GM12878 (cell line): ENCODE measurements around the gene ERN1. TPM values are rescaled to one million over a fixed set of nuclear protein-coding genes. Genes with fewer than 3 reads are reported as not detected.

Source experiments
- ATAC-seq: fragments of 200-7000 bp; cut with Tn5 transposase; 3 replicates; pipeline ENCODE4 v1.9.1; 2020; ENCODE audit warnings: mild to moderate bottlenecking, moderate library complexity
- BruUV-seq: library from RNA; stranded (reverse); fragments of 400-500 nt; replicated peaks from 2 replicates; lab custom pipeline; 2021; lab: Mats Ljungman, UMichigan
- CTCF ChIA-PET: fragments of 300-600 bp; sonication (Branson Sonifier 250); formaldehyde crosslinking; extraction: SDS; loops from one replicate; lab custom pipeline; 2021; ENCODE audit warnings: inconsistent platforms; lab: Yijun Ruan, JAX
- POLR2A ChIA-PET: fragments of 350-600 bp; formaldehyde crosslinking; extraction: SDS; loops from one replicate; lab custom pipeline; 2021; ENCODE audit warnings: inconsistent platforms; lab: Charles Lee
- RAD21 ChIA-PET: fragments of 300-600 bp; sonication (Branson Sonifier 250); formaldehyde crosslinking; loops from one replicate; lab custom pipeline; 2023; ENCODE audit warnings: antibody characterized with exemption; ENCODE audit not compliant: unreplicated experiment; lab: Charles Lee
- SMC1A ChIA-PET: fragments of 300-600 bp; sonication (Branson Sonifier 250); formaldehyde crosslinking; loops from one replicate; lab custom pipeline; 2023; ENCODE audit not compliant: unreplicated experiment, uncharacterized antibody; lab: Charles Lee
- DNase-seq: peaks from one replicate; pipeline ENCODE4 v3.0.0-alpha.2; 2011; ENCODE audit warnings: low read depth, low spot score
- FAIRE-seq: peaks from 3 replicates; lab custom pipeline; 2011; peaks lifted over from hg19 to GRCh38; lab: Jason Lieb, UNC
- H2AFZ ChIP-seq: 2 replicates; pipeline ENCODE4 v1.6.0; 2011; ENCODE audit warnings: low read depth, low read length, control low read depth; ENCODE audit not compliant: control insufficient read depth
- H3K27ac ChIP-seq: 2 replicates; pipeline ENCODE4 v1.5.1; 2011; ENCODE audit warnings: control low read depth; ENCODE audit not compliant: control insufficient read depth, insufficient read depth
- H3K27me3 ChIP-seq, 2 experiments: replicated peaks in 1 of 2; 2 replicates each; pipeline versions ENCODE4 v1.6.0 to v1.6.1; 2011; ENCODE audit warnings: low read length in 1 of 2; ENCODE audit not compliant: control insufficient read depth in 2 of 2, insufficient read depth in 2 of 2
- H3K36me3 ChIP-seq, 2 experiments: 2 replicates each; pipeline ENCODE4 v1.5.1; 2011; ENCODE audit warnings: low read length in 1 of 2; ENCODE audit not compliant: control insufficient read depth in 2 of 2, insufficient read depth in 2 of 2
- H3K4me1 ChIP-seq: 2 replicates; pipeline ENCODE4 v1.6.1; 2011; ENCODE audit warnings: mild to moderate bottlenecking, low read length, moderate library complexity, mixed read lengths; ENCODE audit not compliant: control insufficient read depth, insufficient read depth
- H3K4me2 ChIP-seq: 2 replicates; pipeline ENCODE4 v1.6.0; 2011; ENCODE audit warnings: control low read depth; ENCODE audit not compliant: control insufficient read depth, insufficient read depth
- H3K4me3 ChIP-seq: fragments of 200-600 bp; sonication (generic); 2 replicates; pipeline ENCODE4 v1.5.1; 2016
- H3K79me2 ChIP-seq: 2 replicates; pipeline ENCODE4 v1.6.0; 2011; ENCODE audit warnings: low read length; ENCODE audit not compliant: control insufficient read depth, insufficient read depth
- H3K9ac ChIP-seq: 2 replicates; pipeline ENCODE4 v1.8.0; 2011; ENCODE audit warnings: low read length, control low read depth, mixed read lengths; ENCODE audit not compliant: control insufficient read depth, insufficient read depth
- H3K9me3 ChIP-seq: replicated peaks from 3 replicates; pipeline ENCODE4 v1.5.1; 2011; ENCODE audit warnings: mild to moderate bottlenecking, low read length; ENCODE audit not compliant: control insufficient read depth, insufficient read depth
- H4K20me1 ChIP-seq: 2 replicates; pipeline ENCODE4 v1.6.0; 2011; ENCODE audit not compliant: control insufficient read depth, insufficient read depth
- CHD1 ChIP-seq: IDR thresholded peaks from 2 replicates; pipeline ENCODE4 v1.6.1; 2012; ENCODE audit warnings: low read depth, low read length, improper control_type of control experiment
- EGR1 ChIP-seq, 2 experiments: IDR thresholded peaks; 1 replicate in 1 of 2; 2 replicates in 1 of 2; pipeline ENCODE4 v1.6.1; 2011 to 2012; ENCODE audit warnings: low read depth in 2 of 2, low read length in 2 of 2, borderline replicate concordance in 1 of 2, mild to moderate bottlenecking in 1 of 2, moderate library complexity in 1 of 2
- PAX5 ChIP-seq: IDR thresholded peaks from 2 replicates; pipeline ENCODE4 v1.6.1; 2011; ENCODE audit warnings: low read depth, low read length, borderline replicate concordance
- RAD51 ChIP-seq: fragments of 450-650 bp; IDR thresholded peaks from 2 replicates; pipeline ENCODE4 v1.6.1; 2016; ENCODE audit warnings: moderate library complexity, mild to moderate bottlenecking, inconsistent platforms
- RCOR1 ChIP-seq: conservative IDR thresholded peaks from 2 replicates; pipeline ENCODE4 v1.6.1; 2012; ENCODE audit warnings: low read depth, low read length, improper control_type of control experiment
- YY1 ChIP-seq: IDR thresholded peaks from 2 replicates; pipeline ENCODE4 v1.6.1; 2011; ENCODE audit warnings: low read depth, mild to moderate bottlenecking, low read length
- ZBED1 ChIP-seq: IDR thresholded peaks from 2 replicates; pipeline ENCODE4 v1.6.1; 2016; ENCODE audit warnings: borderline replicate concordance
- ZNF622 ChIP-seq: fragments of 450-650 bp; IDR thresholded peaks from 2 replicates; pipeline ENCODE4 v1.6.1; 2017; ENCODE audit warnings: mild to moderate bottlenecking, inconsistent platforms
- WGBS: methylation state at CpG from one replicate; pipeline ENCODE4 v1.1.6; 2016; ENCODE audit warnings: low lambda C conversion rate; ENCODE audit not compliant: insufficient replicate concordance, insufficient coverage; ENCODE audit errors: missing lambda C conversion rate; 5-methylcytosine and 5-hydroxymethylcytosine counted together
- in situ Hi-C: fragments of 300-500 bp; cut with MboI; formaldehyde crosslinking; loops from 9 replicates; pipeline ENCODE4 v1.14.3; 2018; ENCODE audit warnings: mixed read lengths
- intact Hi-C: fragments of 100-400 bp; cut with micrococcal nuclease; formaldehyde crosslinking; loops from one replicate; pipeline ENCODE4 v1.14.2; 2022; ENCODE audit not compliant: unreplicated experiment
- polyA plus RNA-seq, 11 experiments: library from polyadenylated mRNA; depleted of rRNA in 4 of 11; unstranded in 6 of 11; stranded (reverse) in 5 of 11; fragments of >200 nt; fragmentation: Nextera tagmentation in 4 of 11; fragmentation: Illumina TruSeq in 1 of 11; extraction: Ambion mirVana in 4 of 11; extraction: Trizol in 1 of 11; gene quantifications; 1 replicate in 1 of 11; 2 replicates in 10 of 11; pipeline versions ENCODE4 v1.2.1 to v1.2.3, GENCODE V29; 2011 to 2016; ENCODE audit warnings: inconsistent platforms in 2 of 11, missing spikeins in 2 of 11, low read depth in 1 of 11
- total RNA-seq, 4 experiments: library from RNA; depleted of rRNA in 3 of 4; stranded (reverse); fragments of >200 nt in 3 of 4; fragmentation: Illumina TruSeq in 1 of 4; extraction: Trizol in 1 of 4; gene quantifications; 2 replicates each; pipeline versions ENCODE4 v1.2.1 to v1.2.3, GENCODE V29; 2013 to 2021
- TF ChIP-seq, protein P1 (sequence below): IDR thresholded peaks from 2 replicates; pipeline ENCODE4 v1.6.1; 2012; ENCODE audit warnings: improper control_type of control experiment, low read depth, low read length; ENCODE audit not compliant: insufficient replicate concordance
- TF ChIP-seq, protein P2 (sequence below): IDR thresholded peaks from 2 replicates; pipeline ENCODE4 v1.6.1; 2011; ENCODE audit warnings: borderline replicate concordance, low read depth, mild to moderate bottlenecking, moderate library complexity, low read length; ENCODE audit not compliant: insufficient read depth, poor library complexity, severe bottlenecking
- TF ChIP-seq, protein P3 (sequence below): fragments of 450-650 bp; IDR thresholded peaks from 2 replicates; pipeline ENCODE4 v1.6.1; 2016; ENCODE audit warnings: mild to moderate bottlenecking, moderate library complexity, borderline replicate concordance

Gene ERN1
- total and polyA plus RNA-seq, 10 of the 15 experiments (the other 5 are each of a cell fraction or from before 2014, with no cell fraction given) = 2.6 to 19.2 (median 7.6) TPM

DNA sequence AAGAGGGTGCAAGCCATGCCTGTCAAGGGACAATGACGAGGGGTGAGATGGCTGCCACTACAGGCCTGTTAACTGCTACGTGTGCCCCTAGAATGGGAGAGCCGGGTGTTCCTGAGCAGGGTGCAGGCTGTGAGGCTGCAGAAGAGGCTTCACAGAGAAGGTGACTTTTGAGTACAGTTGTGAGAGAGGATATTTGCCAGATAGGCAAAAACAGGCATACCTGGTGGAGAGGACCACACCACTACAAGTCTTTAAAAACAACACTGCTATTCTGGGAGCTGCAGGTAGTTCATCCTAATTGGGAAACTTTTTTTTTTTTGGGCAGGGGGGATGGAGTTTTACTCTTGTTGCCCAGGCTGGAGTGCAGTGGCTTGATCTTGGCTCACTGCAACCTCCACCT is 58.8 kb downstream of the ERN1 start (continued):
- TF ChIP-seq, protein P1, sequence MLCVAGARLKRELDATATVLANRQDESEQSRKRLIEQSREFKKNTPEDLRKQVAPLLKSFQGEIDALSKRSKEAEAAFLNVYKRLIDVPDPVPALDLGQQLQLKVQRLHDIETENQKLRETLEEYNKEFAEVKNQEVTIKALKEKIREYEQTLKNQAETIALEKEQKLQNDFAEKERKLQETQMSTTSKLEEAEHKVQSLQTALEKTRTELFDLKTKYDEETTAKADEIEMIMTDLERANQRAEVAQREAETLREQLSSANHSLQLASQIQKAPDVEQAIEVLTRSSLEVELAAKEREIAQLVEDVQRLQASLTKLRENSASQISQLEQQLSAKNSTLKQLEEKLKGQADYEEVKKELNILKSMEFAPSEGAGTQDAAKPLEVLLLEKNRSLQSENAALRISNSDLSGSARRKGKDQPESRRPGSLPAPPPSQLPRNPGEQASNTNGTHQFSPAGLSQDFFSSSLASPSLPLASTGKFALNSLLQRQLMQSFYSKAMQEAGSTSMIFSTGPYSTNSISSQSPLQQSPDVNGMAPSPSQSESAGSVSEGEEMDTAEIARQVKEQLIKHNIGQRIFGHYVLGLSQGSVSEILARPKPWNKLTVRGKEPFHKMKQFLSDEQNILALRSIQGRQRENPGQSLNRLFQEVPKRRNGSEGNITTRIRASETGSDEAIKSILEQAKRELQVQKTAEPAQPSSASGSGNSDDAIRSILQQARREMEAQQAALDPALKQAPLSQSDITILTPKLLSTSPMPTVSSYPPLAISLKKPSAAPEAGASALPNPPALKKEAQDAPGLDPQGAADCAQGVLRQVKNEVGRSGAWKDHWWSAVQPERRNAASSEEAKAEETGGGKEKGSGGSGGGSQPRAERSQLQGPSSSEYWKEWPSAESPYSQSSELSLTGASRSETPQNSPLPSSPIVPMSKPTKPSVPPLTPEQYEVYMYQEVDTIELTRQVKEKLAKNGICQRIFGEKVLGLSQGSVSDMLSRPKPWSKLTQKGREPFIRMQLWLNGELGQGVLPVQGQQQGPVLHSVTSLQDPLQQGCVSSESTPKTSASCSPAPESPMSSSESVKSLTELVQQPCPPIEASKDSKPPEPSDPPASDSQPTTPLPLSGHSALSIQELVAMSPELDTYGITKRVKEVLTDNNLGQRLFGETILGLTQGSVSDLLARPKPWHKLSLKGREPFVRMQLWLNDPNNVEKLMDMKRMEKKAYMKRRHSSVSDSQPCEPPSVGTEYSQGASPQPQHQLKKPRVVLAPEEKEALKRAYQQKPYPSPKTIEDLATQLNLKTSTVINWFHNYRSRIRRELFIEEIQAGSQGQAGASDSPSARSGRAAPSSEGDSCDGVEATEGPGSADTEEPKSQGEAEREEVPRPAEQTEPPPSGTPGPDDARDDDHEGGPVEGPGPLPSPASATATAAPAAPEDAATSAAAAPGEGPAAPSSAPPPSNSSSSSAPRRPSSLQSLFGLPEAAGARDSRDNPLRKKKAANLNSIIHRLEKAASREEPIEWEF = no peak

DNA sequence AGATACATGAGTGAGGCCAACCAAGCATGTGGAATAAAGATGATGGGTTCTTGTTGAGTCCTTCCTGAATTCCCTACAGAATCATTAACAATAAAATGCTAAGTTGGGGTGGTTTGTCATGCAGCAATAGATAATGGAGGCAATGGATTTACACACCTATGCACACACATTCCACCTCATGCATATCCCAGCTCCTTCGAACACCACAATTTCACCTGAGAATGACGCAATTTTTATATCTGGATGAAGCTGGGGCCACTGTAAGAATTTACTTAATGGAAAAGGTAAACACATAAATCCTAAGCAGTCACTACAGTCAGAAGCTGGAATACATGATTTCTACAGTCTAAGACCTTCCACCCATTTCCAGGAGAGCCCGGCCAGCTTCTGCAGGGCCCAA is 59.7 kb downstream of the ERN1 start:
- Histone ChIP-seq H3K79me2 (no peaks in the 10 kb centered on the region), H3K9me3 (peaks cover 12% of the 10 kb centered on the region), H3K4me2 (no peak overlapping the region), H3K36me3 (peaks cover 7 to 31% of the 10 kb centered on the region in 2 experiments), H2AFZ (no peak overlapping the region), H3K27ac (no peak overlapping the region), H4K20me1 (no peaks in the 10 kb centered on the region), H3K9ac (no peak overlapping the region), H3K4me1 (peaks cover 23% of the 10 kb centered on the region), H3K27me3 (no peaks in the 10 kb centered on the region), H3K4me3 (no peak overlapping the region)
- CTCF ChIA-PET = interaction anchor here (0.9 to 1.2 kb wide), 2 partner anchors 41 to 63 kb away, joined by 3 read pairs; no protein-coding TSS in a partner anchor
- WGBS = 98% methylated on average over 3 of the region's 3 CpGs
- POLR2A ChIA-PET = interaction anchor here (1.0 to 1.1 kb wide), 2 partner anchors 55 to 75 kb away, joined by 3 read pairs; no protein-coding TSS in a partner anchor
- SMC1A ChIA-PET = no interaction called here
- ATAC-seq (no peak), FAIRE-seq (no peak), DNase-seq (no peak)
- in situ Hi-C loops = no loop called here
- BruUV-seq = no TSS peak
- intact Hi-C loops = no loop called here
- RAD21 ChIA-PET = no interaction called here
- no peak for TF ChIP-seq YY1
- no peak for TF ChIP-seq ZBED1
- TF ChIP-seq, protein P2, sequence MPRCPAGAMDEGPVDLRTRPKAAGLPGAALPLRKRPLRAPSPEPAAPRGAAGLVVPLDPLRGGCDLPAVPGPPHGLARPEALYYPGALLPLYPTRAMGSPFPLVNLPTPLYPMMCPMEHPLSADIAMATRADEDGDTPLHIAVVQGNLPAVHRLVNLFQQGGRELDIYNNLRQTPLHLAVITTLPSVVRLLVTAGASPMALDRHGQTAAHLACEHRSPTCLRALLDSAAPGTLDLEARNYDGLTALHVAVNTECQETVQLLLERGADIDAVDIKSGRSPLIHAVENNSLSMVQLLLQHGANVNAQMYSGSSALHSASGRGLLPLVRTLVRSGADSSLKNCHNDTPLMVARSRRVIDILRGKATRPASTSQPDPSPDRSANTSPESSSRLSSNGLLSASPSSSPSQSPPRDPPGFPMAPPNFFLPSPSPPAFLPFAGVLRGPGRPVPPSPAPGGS = no peak
- TF ChIP-seq EGR1 (IDR thresholded peaks at IDR 0.05; ENCODE audit: borderline replicate concordance in 1 of 2, low read depth in 2 of 2, low read length in 2 of 2) = no peak
- no peak for TF ChIP-seq RAD51
- TF ChIP-seq RCOR1 = no peak
- no peak for TF ChIP-seq CHD1
- no peak for TF ChIP-seq PAX5
- no peak for TF ChIP-seq ZNF622
- TF ChIP-seq, protein P3, sequence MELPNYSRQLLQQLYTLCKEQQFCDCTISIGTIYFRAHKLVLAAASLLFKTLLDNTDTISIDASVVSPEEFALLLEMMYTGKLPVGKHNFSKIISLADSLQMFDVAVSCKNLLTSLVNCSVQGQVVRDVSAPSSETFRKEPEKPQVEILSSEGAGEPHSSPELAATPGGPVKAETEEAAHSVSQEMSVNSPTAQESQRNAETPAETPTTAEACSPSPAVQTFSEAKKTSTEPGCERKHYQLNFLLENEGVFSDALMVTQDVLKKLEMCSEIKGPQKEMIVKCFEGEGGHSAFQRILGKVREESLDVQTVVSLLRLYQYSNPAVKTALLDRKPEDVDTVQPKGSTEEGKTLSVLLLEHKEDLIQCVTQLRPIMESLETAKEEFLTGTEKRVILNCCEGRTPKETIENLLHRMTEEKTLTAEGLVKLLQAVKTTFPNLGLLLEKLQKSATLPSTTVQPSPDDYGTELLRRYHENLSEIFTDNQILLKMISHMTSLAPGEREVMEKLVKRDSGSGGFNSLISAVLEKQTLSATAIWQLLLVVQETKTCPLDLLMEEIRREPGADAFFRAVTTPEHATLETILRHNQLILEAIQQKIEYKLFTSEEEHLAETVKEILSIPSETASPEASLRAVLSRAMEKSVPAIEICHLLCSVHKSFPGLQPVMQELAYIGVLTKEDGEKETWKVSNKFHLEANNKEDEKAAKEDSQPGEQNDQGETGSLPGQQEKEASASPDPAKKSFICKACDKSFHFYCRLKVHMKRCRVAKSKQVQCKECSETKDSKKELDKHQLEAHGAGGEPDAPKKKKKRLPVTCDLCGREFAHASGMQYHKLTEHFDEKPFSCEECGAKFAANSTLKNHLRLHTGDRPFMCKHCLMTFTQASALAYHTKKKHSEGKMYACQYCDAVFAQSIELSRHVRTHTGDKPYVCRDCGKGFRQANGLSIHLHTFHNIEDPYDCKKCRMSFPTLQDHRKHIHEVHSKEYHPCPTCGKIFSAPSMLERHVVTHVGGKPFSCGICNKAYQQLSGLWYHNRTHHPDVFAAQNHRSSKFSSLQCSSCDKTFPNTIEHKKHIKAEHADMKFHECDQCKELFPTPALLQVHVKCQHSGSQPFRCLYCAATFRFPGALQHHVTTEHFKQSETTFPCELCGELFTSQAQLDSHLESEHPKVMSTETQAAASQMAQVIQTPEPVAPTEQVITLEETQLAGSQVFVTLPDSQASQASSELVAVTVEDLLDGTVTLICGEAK = no peak
